ENCODE data around the gene KCNJ4. TPM values are rescaled to one million over a fixed set of nuclear protein-coding genes. Genes with fewer than 3 reads are reported as not detected.

Gene KCNJ4
- polyA plus RNA-seq, 1 donor (not counting 4 experiments of a cell fraction or from before 2014, with no cell fraction given): not detected

DNA sequence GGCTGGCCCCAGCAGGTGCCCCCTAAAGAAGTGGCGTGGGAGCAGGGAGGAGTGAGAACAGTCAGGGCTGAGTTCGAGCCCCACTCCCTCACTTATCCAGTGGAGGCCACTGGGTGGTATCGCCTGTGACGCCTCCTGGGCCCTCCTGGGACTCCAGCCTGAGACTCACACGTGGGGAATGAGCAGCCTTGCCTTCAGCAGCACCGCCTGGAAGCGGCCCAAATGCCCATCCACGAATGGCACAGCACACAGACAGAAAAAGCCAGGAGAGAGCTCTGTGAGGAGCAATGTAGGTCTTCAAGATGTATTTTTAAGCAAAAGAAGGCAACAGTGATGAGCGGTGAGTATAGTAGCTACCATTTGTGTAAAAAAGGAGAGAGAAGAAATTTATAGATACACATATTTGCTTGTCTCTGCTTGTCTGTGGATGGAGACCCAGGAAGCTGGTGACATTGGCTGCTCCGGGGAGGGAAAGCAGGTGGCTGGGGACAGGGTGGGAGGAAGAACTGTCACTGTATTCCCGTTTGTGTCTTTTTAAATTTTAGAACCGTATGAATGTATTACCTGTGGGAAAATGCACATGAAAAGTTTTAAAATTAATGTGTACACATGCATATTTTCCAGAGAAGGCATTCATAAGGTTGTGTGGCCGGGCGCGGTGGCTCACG, 13.2 kb downstream of the KCNJ4 start:
- DNase-seq (ENCODE audit: low read depth, low spot score) (no peak), FAIRE-seq (no peak)
- Histone ChIP-seq H3K4me1 (ENCODE audit: control insufficient read depth, extremely low read depth, insufficient read depth, low read length) (peaks cover 6% of the 10 kb centered on the region), H3K27ac (ENCODE audit: control insufficient read depth, insufficient read depth, low read length) (no peak overlapping the region), H3K36me3 (ENCODE audit: control insufficient read depth in 2 of 2, extremely low read depth in 1 of 2, insufficient read depth in 2 of 2, low read length in 2 of 2) (no peaks in the 10 kb centered on the region), H4K20me1 (ENCODE audit: control insufficient read depth, extremely low read depth, insufficient read depth, low read length) (no peaks in the 10 kb centered on the region), H3K9ac (ENCODE audit: control insufficient read depth, extremely low read depth, insufficient read depth, low read length) (no peak overlapping the region), H3K79me2 (ENCODE audit: control insufficient read depth, insufficient read depth, low read length) (no peaks in the 10 kb centered on the region), H3K9me1 (ENCODE audit: control insufficient read depth, extremely low read depth, insufficient read depth, low read length) (no peaks in the 10 kb centered on the region), H2AFZ (ENCODE audit: control insufficient read depth, low read length) (no peak overlapping the region), H3K4me3 (ENCODE audit: control insufficient read depth in 2 of 3, extremely low read depth in 1 of 3, insufficient read depth in 2 of 3, low read depth in 1 of 3, low read length in 3 of 3) (no peak overlapping the region), H3K4me2 (ENCODE audit: control insufficient read depth, extremely low read depth, insufficient read depth, low read depth, low read length) (no peak overlapping the region), H3K27me3 (ENCODE audit: control insufficient read depth, extremely low read depth, insufficient read depth, low read length) (peaks cover 14% of the 10 kb centered on the region), H3K9me3 (ENCODE audit: control insufficient read depth, low read depth, low read length) (no peaks in the 10 kb centered on the region)
- dilution Hi-C loops (cut with MboI; ENCODE audit: extremely low pct_ligation_motif_present, low sequenced_read_pairs): no loop called here
- no peak for TF ChIP-seq EZH2 (IDR thresholded peaks at IDR 0.05; ENCODE audit: low read length)
- TF ChIP-seq, protein P1, sequence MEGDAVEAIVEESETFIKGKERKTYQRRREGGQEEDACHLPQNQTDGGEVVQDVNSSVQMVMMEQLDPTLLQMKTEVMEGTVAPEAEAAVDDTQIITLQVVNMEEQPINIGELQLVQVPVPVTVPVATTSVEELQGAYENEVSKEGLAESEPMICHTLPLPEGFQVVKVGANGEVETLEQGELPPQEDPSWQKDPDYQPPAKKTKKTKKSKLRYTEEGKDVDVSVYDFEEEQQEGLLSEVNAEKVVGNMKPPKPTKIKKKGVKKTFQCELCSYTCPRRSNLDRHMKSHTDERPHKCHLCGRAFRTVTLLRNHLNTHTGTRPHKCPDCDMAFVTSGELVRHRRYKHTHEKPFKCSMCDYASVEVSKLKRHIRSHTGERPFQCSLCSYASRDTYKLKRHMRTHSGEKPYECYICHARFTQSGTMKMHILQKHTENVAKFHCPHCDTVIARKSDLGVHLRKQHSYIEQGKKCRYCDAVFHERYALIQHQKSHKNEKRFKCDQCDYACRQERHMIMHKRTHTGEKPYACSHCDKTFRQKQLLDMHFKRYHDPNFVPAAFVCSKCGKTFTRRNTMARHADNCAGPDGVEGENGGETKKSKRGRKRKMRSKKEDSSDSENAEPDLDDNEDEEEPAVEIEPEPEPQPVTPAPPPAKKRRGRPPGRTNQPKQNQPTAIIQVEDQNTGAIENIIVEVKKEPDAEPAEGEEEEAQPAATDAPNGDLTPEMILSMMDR (optimal IDR thresholded peaks at IDR 0.05 in 1 of 3, IDR thresholded peaks at IDR 0.05 in 1 of 3, conservative IDR thresholded peaks at IDR 0.05 in 1 of 3; ENCODE audit: extremely low read depth in 1 of 3, insufficient read depth in 2 of 3, low read length in 3 of 3): no peak

DNA sequence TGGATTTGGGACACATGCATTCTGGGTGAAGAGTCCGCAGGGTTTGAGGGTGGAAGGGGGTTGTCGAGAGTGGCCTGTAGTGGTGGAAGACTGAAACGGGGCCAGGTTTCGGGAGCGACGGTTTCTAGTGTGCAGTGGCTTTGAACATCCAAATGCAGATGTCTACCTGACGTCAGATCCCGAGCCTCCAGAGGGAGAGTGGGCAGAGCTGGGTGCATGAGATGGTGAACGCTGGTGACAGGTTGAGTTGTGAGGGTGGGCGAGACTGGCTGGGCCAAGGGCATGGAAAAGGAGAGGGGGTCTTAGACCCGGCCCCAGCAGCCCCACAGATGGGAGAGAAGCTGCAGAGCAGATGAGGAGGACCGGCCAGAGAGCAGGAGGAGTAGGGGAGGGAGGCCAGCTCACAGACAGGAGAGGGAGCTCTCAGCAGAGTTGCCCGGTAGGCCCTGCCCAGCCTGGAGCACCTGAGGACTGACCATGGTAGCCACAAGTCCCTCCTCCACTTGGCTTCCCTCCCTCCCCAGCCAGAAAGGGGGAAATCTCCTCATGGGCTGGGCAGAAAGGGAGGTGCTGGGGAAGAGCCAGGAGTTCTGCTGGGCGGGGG, 14.2 kb downstream of the KCNJ4 start:
- H3K9me3 ChIP-seq (ENCODE audit: control insufficient read depth, low read depth, low read length): no peaks in the 10 kb centered on the region
- no peaks in the 10 kb centered on the region for H3K79me2 ChIP-seq (ENCODE audit: control insufficient read depth, insufficient read depth, low read length)
- FAIRE-seq (no peak), DNase-seq (ENCODE audit: low read depth, low spot score) (no peak)
- H3K4me2 ChIP-seq (ENCODE audit: control insufficient read depth, extremely low read depth, insufficient read depth, low read depth, low read length): no peak overlapping the region
- H3K36me3 ChIP-seq (ENCODE audit: control insufficient read depth in 2 of 2, extremely low read depth in 1 of 2, insufficient read depth in 2 of 2, low read length in 2 of 2): no peaks in the 10 kb centered on the region
- no peak overlapping the region for H3K4me3 ChIP-seq (ENCODE audit: control insufficient read depth in 2 of 3, extremely low read depth in 1 of 3, insufficient read depth in 2 of 3, low read depth in 1 of 3, low read length in 3 of 3)
- H3K9me1 ChIP-seq (ENCODE audit: control insufficient read depth, extremely low read depth, insufficient read depth, low read length): no peaks in the 10 kb centered on the region
- peaks cover 6% of the 10 kb centered on the region for H3K4me1 ChIP-seq (ENCODE audit: control insufficient read depth, extremely low read depth, insufficient read depth, low read length)
- no peak overlapping the region for H3K27ac ChIP-seq (ENCODE audit: control insufficient read depth, insufficient read depth, low read length)
- H2AFZ ChIP-seq (ENCODE audit: control insufficient read depth, low read length): no peak overlapping the region
- no peak overlapping the region for H3K9ac ChIP-seq (ENCODE audit: control insufficient read depth, extremely low read depth, insufficient read depth, low read length)
- TF ChIP-seq EZH2 (IDR thresholded peaks at IDR 0.05; ENCODE audit: low read length): no peak
- TF ChIP-seq, protein P1 (optimal IDR thresholded peaks at IDR 0.05 in 1 of 3, IDR thresholded peaks at IDR 0.05 in 1 of 3, conservative IDR thresholded peaks at IDR 0.05 in 1 of 3; ENCODE audit: extremely low read depth in 1 of 3, insufficient read depth in 2 of 3, low read length in 3 of 3): no peak
- H3K27me3 ChIP-seq (ENCODE audit: control insufficient read depth, extremely low read depth, insufficient read depth, low read length): peaks cover 14% of the 10 kb centered on the region
- dilution Hi-C loops (cut with MboI; ENCODE audit: extremely low pct_ligation_motif_present, low sequenced_read_pairs): no loop called here
- no peaks in the 10 kb centered on the region for H4K20me1 ChIP-seq (ENCODE audit: control insufficient read depth, extremely low read depth, insufficient read depth, low read length)
